HG03378 (cell line): Measurements from ENCODE around the gene KLHL14.
A peak's percentile ranks its signal among the peaks of the same experiment; 100 is the strongest.
"Not testable (repeated sequence)": the region's sequence is repeated elsewhere in the genome, so short reads cannot be mapped to it uniquely, and the experiment has no call there.

ENCODE experiments used
- ATAC-seq: cut with Tn5 transposase; IDR thresholded peaks from one replicate; pipeline ENCODE4 v1.9.1; 2021; ENCODE audit warnings: mild to moderate bottlenecking, moderate library complexity; ENCODE audit not compliant: unreplicated experiment

KLHL14 gene

GRCh38 chr18:32772581-32773381, at the start of gene KLHL14:
Gene KLHL14 (minus strand): TSS chr18:32773023. CDS start chr18:32770591, 2,432 bp downstream.
- ATAC-seq = no peak

GRCh38 chr18:32822197-32822596, 49.4 kb upstream of the KLHL14 start:
- ATAC-seq = no peak

- ATAC-seq = no peak
These were observed 43.1 kb upstream of the KLHL14 start for GRCh38 chr18:32815881-32816280.

- ATAC-seq = no peak
These were observed 39.5 kb upstream of the KLHL14 start for GRCh38 chr18:32812342-32812741.

GRCh38 chr18:32810314-32810713, 37.5 kb upstream of the KLHL14 start:
- no peak for ATAC-seq

- ATAC-seq = no peak
These were observed 32.5 kb upstream of the KLHL14 start for GRCh38 chr18:32805354-32805753.

GRCh38 chr18:32804134-32804888, 31.5 kb upstream of the KLHL14 start:
- no peak for ATAC-seq

GRCh38 chr18:32803568-32803967, 30.7 kb upstream of the KLHL14 start:
- peak; percentile 92 for ATAC-seq

- ATAC-seq = peak; percentile 40
These were observed 30.0 kb upstream of the KLHL14 start for GRCh38 chr18:32802591-32803451.

- ATAC-seq = no peak
These were observed 28.4 kb upstream of the KLHL14 start for GRCh38 chr18:32801228-32801627.

GRCh38 chr18:32798209-32798960, 25.6 kb upstream of the KLHL14 start:
- no peak for ATAC-seq

GRCh38 chr18:32794667-32795066, 21.8 kb upstream of the KLHL14 start:
- not testable (repeated sequence) for ATAC-seq

- no peak for ATAC-seq
These were observed 6.2 kb upstream of the KLHL14 start for GRCh38 chr18:32779010-32779409.

- no peak for ATAC-seq
These were observed 4.2 kb upstream of the KLHL14 start for GRCh38 chr18:32777049-32777448.

- no peak for ATAC-seq
These were observed 3.7 kb upstream of the KLHL14 start for GRCh38 chr18:32776561-32776960.

- ATAC-seq = no peak
These were observed 2.8 kb upstream of the KLHL14 start for GRCh38 chr18:32775628-32776027.

GRCh38 chr18:32773382-32773712, 524 bp upstream of the KLHL14 start:
- ATAC-seq = no peak

GRCh38 chr18:32771871-32772580, 797 bp downstream of the KLHL14 start:
- ATAC-seq = no peak

GRCh38 chr18:32771169-32771751, 1.6 kb downstream of the KLHL14 start:
- ATAC-seq = no peak
